GM12878 (cell line): ENCODE data around the gene ATP10D. TPM values are rescaled to one million over a fixed set of nuclear protein-coding genes. Genes with fewer than 3 reads are reported as not detected.

Experiments
- ATAC-seq: fragments of 200-7000 bp; cut with Tn5 transposase; 3 replicates; pipeline ENCODE4 v1.9.1; 2020; ENCODE audit warnings: mild to moderate bottlenecking, moderate library complexity
- BruUV-seq: library from RNA; stranded (reverse); fragments of 400-500 nt; replicated peaks from 2 replicates; lab custom pipeline; 2021; lab: Mats Ljungman, UMichigan
- CTCF ChIA-PET: fragments of 300-600 bp; sonication (Branson Sonifier 250); formaldehyde crosslinking; extraction: SDS; loops from one replicate; lab custom pipeline; 2021; ENCODE audit warnings: inconsistent platforms; lab: Yijun Ruan, JAX
- POLR2A ChIA-PET: fragments of 350-600 bp; formaldehyde crosslinking; extraction: SDS; loops from one replicate; lab custom pipeline; 2021; ENCODE audit warnings: inconsistent platforms; lab: Charles Lee
- RAD21 ChIA-PET: fragments of 300-600 bp; sonication (Branson Sonifier 250); formaldehyde crosslinking; loops from one replicate; lab custom pipeline; 2023; ENCODE audit warnings: antibody characterized with exemption; ENCODE audit not compliant: unreplicated experiment; lab: Charles Lee
- SMC1A ChIA-PET: fragments of 300-600 bp; sonication (Branson Sonifier 250); formaldehyde crosslinking; loops from one replicate; lab custom pipeline; 2023; ENCODE audit not compliant: unreplicated experiment, uncharacterized antibody; lab: Charles Lee
- DNase-seq: peaks from one replicate; pipeline ENCODE4 v3.0.0-alpha.2; 2011; ENCODE audit warnings: low read depth, low spot score
- FAIRE-seq: peaks from 3 replicates; lab custom pipeline; 2011; peaks lifted over from hg19 to GRCh38; lab: Jason Lieb, UNC
- H2AFZ ChIP-seq: 2 replicates; pipeline ENCODE4 v1.6.0; 2011; ENCODE audit warnings: low read depth, low read length, control low read depth; ENCODE audit not compliant: control insufficient read depth
- H3K27ac ChIP-seq: 2 replicates; pipeline ENCODE4 v1.5.1; 2011; ENCODE audit warnings: control low read depth; ENCODE audit not compliant: control insufficient read depth, insufficient read depth
- H3K27me3 ChIP-seq, 2 experiments: replicated peaks in 1 of 2; 2 replicates each; pipeline versions ENCODE4 v1.6.0 to v1.6.1; 2011; ENCODE audit warnings: low read length in 1 of 2; ENCODE audit not compliant: control insufficient read depth in 2 of 2, insufficient read depth in 2 of 2
- H3K36me3 ChIP-seq, 2 experiments: 2 replicates each; pipeline ENCODE4 v1.5.1; 2011; ENCODE audit warnings: low read length in 1 of 2; ENCODE audit not compliant: control insufficient read depth in 2 of 2, insufficient read depth in 2 of 2
- H3K4me1 ChIP-seq: 2 replicates; pipeline ENCODE4 v1.6.1; 2011; ENCODE audit warnings: mild to moderate bottlenecking, low read length, moderate library complexity, mixed read lengths; ENCODE audit not compliant: control insufficient read depth, insufficient read depth
- H3K4me2 ChIP-seq: 2 replicates; pipeline ENCODE4 v1.6.0; 2011; ENCODE audit warnings: control low read depth; ENCODE audit not compliant: control insufficient read depth, insufficient read depth
- H3K4me3 ChIP-seq: fragments of 200-600 bp; sonication (generic); 2 replicates; pipeline ENCODE4 v1.5.1; 2016
- H3K79me2 ChIP-seq: 2 replicates; pipeline ENCODE4 v1.6.0; 2011; ENCODE audit warnings: low read length; ENCODE audit not compliant: control insufficient read depth, insufficient read depth
- H3K9ac ChIP-seq: 2 replicates; pipeline ENCODE4 v1.8.0; 2011; ENCODE audit warnings: low read length, control low read depth, mixed read lengths; ENCODE audit not compliant: control insufficient read depth, insufficient read depth
- H3K9me3 ChIP-seq: replicated peaks from 3 replicates; pipeline ENCODE4 v1.5.1; 2011; ENCODE audit warnings: mild to moderate bottlenecking, low read length; ENCODE audit not compliant: control insufficient read depth, insufficient read depth
- H4K20me1 ChIP-seq: 2 replicates; pipeline ENCODE4 v1.6.0; 2011; ENCODE audit not compliant: control insufficient read depth, insufficient read depth
- BHLHE40 ChIP-seq, 2 experiments: fragments of 450-650 bp in 1 of 2; IDR thresholded peaks; 2 replicates each; pipeline ENCODE4 v1.6.1; 2011 to 2017; ENCODE audit warnings: low read depth in 2 of 2, borderline replicate concordance in 1 of 2, improper control_type of control experiment in 1 of 2, low read length in 1 of 2, mild to moderate bottlenecking in 1 of 2
- CREB1 ChIP-seq: IDR thresholded peaks from 2 replicates; pipeline ENCODE4 v1.6.1; 2012; ENCODE audit warnings: low read depth, mild to moderate bottlenecking, inconsistent platforms
- HDGF ChIP-seq: fragments of 450-650 bp; IDR thresholded peaks from 2 replicates; pipeline ENCODE4 v1.6.1; 2016; ENCODE audit warnings: antibody characterized with exemption
- IKZF1 ChIP-seq: fragments of 450-650 bp; conservative IDR thresholded peaks from 2 replicates; pipeline ENCODE4 v1.6.1; 2017; ENCODE audit warnings: antibody characterized with exemption, mild to moderate bottlenecking
- IKZF2 ChIP-seq, 2 experiments: fragments of 450-650 bp; IDR thresholded peaks; 2 replicates each; pipeline ENCODE4 v1.6.1; 2017; ENCODE audit warnings: mild to moderate bottlenecking in 2 of 2, moderate library complexity in 2 of 2
- IRF4 ChIP-seq: IDR thresholded peaks from 2 replicates; pipeline ENCODE4 v1.6.1; 2011; ENCODE audit warnings: low read depth, low read length
- NBN ChIP-seq: fragments of 450-650 bp; IDR thresholded peaks from 2 replicates; pipeline ENCODE4 v1.6.1; 2016
- RAD21 ChIP-seq: IDR thresholded peaks from 2 replicates; pipeline ENCODE4 v1.6.1; 2011; ENCODE audit warnings: mild to moderate bottlenecking, low read depth, low read length, moderate library complexity; ENCODE audit not compliant: insufficient read depth
- SMARCA5 ChIP-seq: fragments of 450-650 bp; IDR thresholded peaks from 2 replicates; pipeline ENCODE4 v1.6.1; 2017; ENCODE audit warnings: mild to moderate bottlenecking
- TAF1 ChIP-seq: IDR thresholded peaks from 2 replicates; pipeline ENCODE4 v1.6.1; 2011; ENCODE audit warnings: mild to moderate bottlenecking, low read depth, low read length, borderline replicate concordance
- ZNF217 ChIP-seq: fragments of 450-650 bp; IDR thresholded peaks from 2 replicates; pipeline ENCODE4 v1.6.1; 2017; ENCODE audit warnings: antibody characterized with exemption, mild to moderate bottlenecking
- ZNF24 ChIP-seq: fragments of 450-650 bp; IDR thresholded peaks from 2 replicates; pipeline ENCODE4 v1.6.1; 2017; ENCODE audit warnings: antibody characterized with exemption, mild to moderate bottlenecking
- ZNF622 ChIP-seq: fragments of 450-650 bp; IDR thresholded peaks from 2 replicates; pipeline ENCODE4 v1.6.1; 2017; ENCODE audit warnings: mild to moderate bottlenecking, inconsistent platforms
- ZNF687 ChIP-seq: fragments of 450-650 bp; IDR thresholded peaks from 2 replicates; pipeline ENCODE4 v1.6.1; 2017; ENCODE audit warnings: mild to moderate bottlenecking, moderate library complexity
- WGBS: methylation state at CpG from one replicate; pipeline ENCODE4 v1.1.6; 2016; ENCODE audit warnings: low lambda C conversion rate; ENCODE audit not compliant: insufficient replicate concordance, insufficient coverage; ENCODE audit errors: missing lambda C conversion rate; 5-methylcytosine and 5-hydroxymethylcytosine counted together
- in situ Hi-C: fragments of 300-500 bp; cut with MboI; formaldehyde crosslinking; loops from 9 replicates; pipeline ENCODE4 v1.14.3; 2018; ENCODE audit warnings: mixed read lengths
- intact Hi-C: fragments of 100-400 bp; cut with micrococcal nuclease; formaldehyde crosslinking; loops from one replicate; pipeline ENCODE4 v1.14.2; 2022; ENCODE audit not compliant: unreplicated experiment
- polyA plus RNA-seq, 11 experiments: library from polyadenylated mRNA; depleted of rRNA in 4 of 11; unstranded in 6 of 11; stranded (reverse) in 5 of 11; fragments of >200 nt; fragmentation: Nextera tagmentation in 4 of 11; fragmentation: Illumina TruSeq in 1 of 11; extraction: Ambion mirVana in 4 of 11; extraction: Trizol in 1 of 11; gene quantifications; 1 replicate in 1 of 11; 2 replicates in 10 of 11; pipeline versions ENCODE4 v1.2.1 to v1.2.3, GENCODE V29; 2011 to 2016; ENCODE audit warnings: inconsistent platforms in 2 of 11, missing spikeins in 2 of 11, low read depth in 1 of 11
- total RNA-seq, 4 experiments: library from RNA; depleted of rRNA in 3 of 4; stranded (reverse); fragments of >200 nt in 3 of 4; fragmentation: Illumina TruSeq in 1 of 4; extraction: Trizol in 1 of 4; gene quantifications; 2 replicates each; pipeline versions ENCODE4 v1.2.1 to v1.2.3, GENCODE V29; 2013 to 2021
- TF ChIP-seq, protein P1 (sequence below): IDR thresholded peaks from 2 replicates; pipeline ENCODE4 v1.6.1; 2011; ENCODE audit warnings: mild to moderate bottlenecking, low read depth, low read length, moderate library complexity; ENCODE audit not compliant: insufficient replicate concordance
- TF ChIP-seq, protein P2 (sequence below): fragments of 450-650 bp; formaldehyde crosslinking; IDR thresholded peaks from 2 replicates; pipeline ENCODE4 v1.5.0; 2022; ENCODE audit warnings: mild to moderate bottlenecking, missing genetic modification characterization

The ATP10D gene
- total and polyA plus RNA-seq, 10 of the 15 experiments (the other 5 are each of a cell fraction or from before 2014, with no cell fraction given), result 10.2 to 50.3 (median 19.1) TPM

DNA sequence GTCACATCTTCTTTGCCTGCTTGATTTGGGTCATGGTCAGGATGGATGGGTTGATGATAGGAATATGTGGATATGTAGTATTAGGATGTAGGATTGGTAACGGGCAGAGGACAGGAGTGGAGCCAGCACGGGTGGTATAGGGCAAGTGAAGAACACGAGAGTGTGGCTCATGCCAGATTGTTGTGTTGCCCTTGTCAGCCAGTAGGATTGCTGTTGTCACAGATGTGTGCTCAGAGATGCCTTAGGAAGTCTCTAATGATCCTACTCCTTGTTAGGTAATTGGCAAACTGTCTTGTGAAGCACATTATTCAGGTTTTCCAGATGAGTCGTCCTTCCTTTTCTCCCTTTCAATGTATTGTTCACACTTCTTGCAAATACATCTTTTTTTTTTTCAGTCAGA, 5.5 kb downstream of the ATP10D start:
- no peak for DNase-seq
- Histone ChIP-seq H3K36me3 (no peaks in the 10 kb centered on the region), H3K79me2 (peaks cover 58% of the 10 kb centered on the region), H4K20me1 (no peaks in the 10 kb centered on the region), H3K9ac (no peak overlapping the region), H3K27me3 (no peaks in the 10 kb centered on the region), H3K4me1 (peaks cover 10% of the 10 kb centered on the region), H3K4me3 (no peak overlapping the region), H2AFZ (no peak overlapping the region), H3K4me2 (peak overlapping the region; percentile 17; the same call in 1 of the 2 replicates), H3K9me3 (peaks cover 2% of the 10 kb centered on the region; the same call in 1 of the 3 replicates), H3K27ac (no peak overlapping the region)
- CTCF ChIA-PET, result interaction anchor here (1.0 to 4.0 kb wide), 13 partner anchors 8 to 346 kb away, joined by 3 to 30 read pairs (median 5); partner anchors contain the start of gene COMMD8
- 57% methylated on average over 4 of the region's 4 CpGs for WGBS
- POLR2A ChIA-PET, result interaction anchor here (1.0 to 2.3 kb wide), 3 partner anchors 10 to 27 kb away, joined by 4 to 7 read pairs (median 7); partner anchors contain the start of gene COMMD8
- intact Hi-C loops (loop anchor here (1.0 to 10.0 kb wide), 6 partner anchors 28 to 544 kb away; partner anchors contain the start of genes CORIN and NFXL1), in situ Hi-C loops (no loop called here)
- SMC1A ChIA-PET, result interaction anchor here (0.7 to 3.9 kb wide), 17 partner anchors 8 to 214 kb away, joined by 3 to 39 read pairs (median 4); partner anchors contain the start of gene COMMD8
- RAD21 ChIA-PET, result interaction anchor here (0.9 to 3.4 kb wide), 11 partner anchors 8 to 203 kb away, joined by 3 to 37 read pairs (median 7); partner anchors contain the start of gene COMMD8
- FAIRE-seq, result peak; percentile 85
- no TSS peak for BruUV-seq
- ATAC-seq, result peak; percentile 86
- TF ChIP-seq ZNF687 (peak; percentile 50; the same call in 1 of the 2 replicates), CREB1 (no peak), RAD21 (peak; percentile 62), IRF4 (0 out of 2 replicates have a peak, but pooled peaks have one; percentile 20), HDGF (peak; percentile 62; the same call in 1 of the 2 replicates), ZNF217 (0 out of 2 replicates have a peak, but pooled peaks have one; percentile 20), BHLHE40 (IDR thresholded peaks at IDR 0.05; ENCODE audit: borderline replicate concordance in 1 of 2, low read depth in 2 of 2, low read length in 1 of 2) (peak; percentile 40 to 70; a peak in 2 of 4 replicates), NBN (peak; percentile 65; the same call in 1 of the 2 replicates), IKZF1 (peak; percentile 52), ZNF24 (peak; percentile 23; the same call in 1 of the 2 replicates), SMARCA5 (peak; percentile 87), TAF1 (no peak), ZNF622 (no peak), IKZF2 (IDR thresholded peaks at IDR 0.05) (peak in 1 of 2 experiments; percentile 49; a peak in 2 of 4 replicates)
- TF ChIP-seq, protein P1, sequence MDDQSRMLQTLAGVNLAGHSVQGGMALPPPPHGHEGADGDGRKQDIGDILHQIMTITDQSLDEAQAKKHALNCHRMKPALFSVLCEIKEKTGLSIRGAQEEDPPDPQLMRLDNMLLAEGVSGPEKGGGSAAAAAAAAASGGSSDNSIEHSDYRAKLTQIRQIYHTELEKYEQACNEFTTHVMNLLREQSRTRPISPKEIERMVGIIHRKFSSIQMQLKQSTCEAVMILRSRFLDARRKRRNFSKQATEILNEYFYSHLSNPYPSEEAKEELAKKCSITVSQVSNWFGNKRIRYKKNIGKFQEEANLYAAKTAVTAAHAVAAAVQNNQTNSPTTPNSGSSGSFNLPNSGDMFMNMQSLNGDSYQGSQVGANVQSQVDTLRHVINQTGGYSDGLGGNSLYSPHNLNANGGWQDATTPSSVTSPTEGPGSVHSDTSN, result peak; percentile 15
- TF ChIP-seq, protein P2, sequence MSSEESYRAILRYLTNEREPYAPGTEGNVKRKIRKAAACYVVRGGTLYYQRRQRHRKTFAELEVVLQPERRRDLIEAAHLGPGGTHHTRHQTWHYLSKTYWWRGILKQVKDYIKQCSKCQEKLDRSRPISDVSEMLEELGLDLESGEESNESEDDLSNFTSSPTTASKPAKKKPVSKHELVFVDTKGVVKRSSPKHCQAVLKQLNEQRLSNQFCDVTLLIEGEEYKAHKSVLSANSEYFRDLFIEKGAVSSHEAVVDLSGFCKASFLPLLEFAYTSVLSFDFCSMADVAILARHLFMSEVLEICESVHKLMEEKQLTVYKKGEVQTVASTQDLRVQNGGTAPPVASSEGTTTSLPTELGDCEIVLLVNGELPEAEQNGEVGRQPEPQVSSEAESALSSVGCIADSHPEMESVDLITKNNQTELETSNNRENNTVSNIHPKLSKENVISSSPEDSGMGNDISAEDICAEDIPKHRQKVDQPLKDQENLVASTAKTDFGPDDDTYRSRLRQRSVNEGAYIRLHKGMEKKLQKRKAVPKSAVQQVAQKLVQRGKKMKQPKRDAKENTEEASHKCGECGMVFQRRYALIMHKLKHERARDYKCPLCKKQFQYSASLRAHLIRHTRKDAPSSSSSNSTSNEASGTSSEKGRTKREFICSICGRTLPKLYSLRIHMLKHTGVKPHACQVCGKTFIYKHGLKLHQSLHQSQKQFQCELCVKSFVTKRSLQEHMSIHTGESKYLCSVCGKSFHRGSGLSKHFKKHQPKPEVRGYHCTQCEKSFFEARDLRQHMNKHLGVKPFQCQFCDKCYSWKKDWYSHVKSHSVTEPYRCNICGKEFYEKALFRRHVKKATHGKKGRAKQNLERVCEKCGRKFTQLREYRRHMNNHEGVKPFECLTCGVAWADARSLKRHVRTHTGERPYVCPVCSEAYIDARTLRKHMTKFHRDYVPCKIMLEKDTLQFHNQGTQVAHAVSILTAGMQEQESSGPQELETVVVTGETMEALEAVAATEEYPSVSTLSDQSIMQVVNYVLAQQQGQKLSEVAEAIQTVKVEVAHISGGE, result no peak
